OCI-LY7 (cell line): ENCODE measurements around the gene IFNGR1. TPM values are rescaled to one million over a fixed set of nuclear protein-coding genes. Genes with fewer than 3 reads are reported as not detected.

Experiments used
- BruUV-seq: library from RNA; stranded (reverse); fragments of 400-500 nt; replicated peaks from 2 replicates; lab custom pipeline; 2021; lab: Mats Ljungman, UMichigan
- CTCF ChIA-PET: fragments of 300-600 bp; sonication (Branson Sonifier 250); formaldehyde crosslinking; loops from one replicate; lab custom pipeline; 2022; ENCODE audit warnings: antibody characterized with exemption; ENCODE audit not compliant: unreplicated experiment; lab: Charles Lee
- POLR2A ChIA-PET: fragments of 300-600 bp; sonication (Branson Sonifier 250); formaldehyde crosslinking; loops from one replicate; lab custom pipeline; 2022; ENCODE audit warnings: antibody characterized with exemption; lab: Charles Lee
- DNase-seq: peaks from one replicate; pipeline ENCODE4 v3.0.0-alpha.2; 2015; ENCODE audit warnings: low spot score
- H2AFZ ChIP-seq: fragments of 200-600 bp; sonication (generic), shearing (Covaris generic); 2 replicates; pipeline ENCODE4 v1.6.1; 2014; ENCODE audit warnings: mild to moderate bottlenecking, antibody characterized with exemption, low read length, moderate library complexity
- H3K27ac ChIP-seq: fragments of 200-600 bp; sonication (generic); 2 replicates; pipeline ENCODE4 v1.5.1; 2014; ENCODE audit warnings: mixed run types, low read depth, mild to moderate bottlenecking, moderate library complexity, low read length, inconsistent platforms; ENCODE audit not compliant: poor library complexity, severe bottlenecking
- H3K36me3 ChIP-seq: fragments of 200-600 bp; sonication (generic); 2 replicates; pipeline ENCODE4 v1.6.1; 2014; ENCODE audit warnings: mild to moderate bottlenecking, antibody characterized with exemption, low read length, moderate library complexity, mixed read lengths; ENCODE audit not compliant: insufficient read depth
- H3K4me1 ChIP-seq: fragments of 200-600 bp; sonication (generic); 2 replicates; pipeline ENCODE4 v1.5.1; 2014; ENCODE audit warnings: mild to moderate bottlenecking, low read length; ENCODE audit not compliant: insufficient read depth, poor library complexity, severe bottlenecking
- H3K4me2 ChIP-seq: fragments of 200-600 bp; sonication (generic); 2 replicates; pipeline ENCODE4 v1.6.1; 2014; ENCODE audit warnings: mild to moderate bottlenecking, low read length
- H3K4me3 ChIP-seq: fragments of 200-600 bp; sonication (generic); 2 replicates; pipeline ENCODE4 v1.5.1; 2014; ENCODE audit warnings: mild to moderate bottlenecking, low read depth, low read length; ENCODE audit not compliant: poor library complexity, severe bottlenecking
- H3K79me2 ChIP-seq: fragments of 200-600 bp; sonication (generic); 2 replicates; pipeline ENCODE4 v1.6.1; 2016; ENCODE audit warnings: low read depth, mild to moderate bottlenecking, low read length, moderate library complexity, mixed read lengths; ENCODE audit not compliant: insufficient read depth
- H3K9me2 ChIP-seq: fragments of 200-600 bp; sonication (generic); 2 replicates; pipeline ENCODE4 v1.6.1; 2016; ENCODE audit warnings: mild to moderate bottlenecking, low read length, mixed read lengths; ENCODE audit not compliant: insufficient read depth
- H3K9me3 ChIP-seq: fragments of 200-600 bp; sonication (generic); 2 replicates; pipeline ENCODE4 v1.6.1; 2014; ENCODE audit warnings: mild to moderate bottlenecking, mixed run types, low read length, mixed read lengths
- H4K20me1 ChIP-seq: fragments of 200-600 bp; sonication (generic); 2 replicates; pipeline ENCODE4 v1.6.1; 2014; ENCODE audit warnings: mild to moderate bottlenecking, antibody characterized with exemption, low read length, moderate library complexity, mixed read lengths; ENCODE audit not compliant: insufficient read depth
- CTCF ChIP-seq: fragments of 200-600 bp; sonication (generic); conservative IDR thresholded peaks from 2 replicates; pipeline ENCODE4 v1.5.1; 2014; ENCODE audit warnings: mild to moderate bottlenecking, antibody characterized with exemption, low read length, moderate library complexity, mixed read lengths
- EZH2phosphoT487 ChIP-seq: fragments of 200-600 bp; sonication (generic); IDR thresholded peaks from 2 replicates; pipeline ENCODE4 v1.6.1; 2018; ENCODE audit warnings: low read depth, borderline replicate concordance, mild to moderate bottlenecking, mixed run types, antibody characterized with exemption, low read length, moderate library complexity, mixed read lengths
- intact Hi-C: fragments of 100-400 bp; cut with micrococcal nuclease; formaldehyde crosslinking; loops from one replicate; pipeline ENCODE4 v1.10.0; 2022; ENCODE audit not compliant: unreplicated experiment
- total RNA-seq, 2 experiments: library from RNA; depleted of rRNA in 1 of 2; stranded (reverse); fragments of >200 nt in 1 of 2; shearing (Covaris generic) in 1 of 2; gene quantifications; 2 replicates each; pipeline ENCODE4 v1.2.3, GENCODE V29; 2014 to 2022

IFNGR1 gene
- total RNA-seq, 2 experiments from 2014 or later, result 23.2 to 23.6 TPM

GRCh38 chr6:137223370-137224131 is 4.4 kb upstream of the IFNGR1 start:
- Histone ChIP-seq H3K9me3 (no peaks in the 10 kb centered on the region; the same call in 1 of the 2 replicates), H3K4me3 (no peak overlapping the region), H3K4me2 (peak overlapping the region; percentile 63), H3K9me2 (no peaks in the 10 kb centered on the region), H3K27ac (peak overlapping the region; percentile 71), H3K36me3 (no peaks in the 10 kb centered on the region), H3K79me2 (peaks cover 6% of the 10 kb centered on the region; the same call in 1 of the 2 replicates), H4K20me1 (no peaks in the 10 kb centered on the region), H2AFZ (peak overlapping the region; percentile 72; the same call in 1 of the 2 replicates), H3K4me1 (peaks cover 79% of the 10 kb centered on the region)
- BruUV-seq, result no TSS peak
- peak; percentile 63 for DNase-seq
- TF ChIP-seq CTCF (no peak), EZH2phosphoT487 (no peak)
- CTCF ChIA-PET, result interaction anchor here (1.3 kb wide), 1 partner anchor 129 kb away, joined by 3 read pairs; no protein-coding TSS in a partner anchor
- POLR2A ChIA-PET, result interaction anchor here (0.6 to 4.9 kb wide), 18 partner anchors 8 to 727 kb away, joined by 3 to 52 read pairs (median 4); no protein-coding TSS in a partner anchor
- intact Hi-C loops, result no loop called here

GRCh38 chr6:137222381-137222780 is 3.2 kb upstream of the IFNGR1 start:
- TF ChIP-seq EZH2phosphoT487, result no peak
- no peak for TF ChIP-seq CTCF
- H3K36me3 ChIP-seq, result 0 out of 2 replicates have a peak, but pooled peaks cover 1% of the 10 kb centered on the region
- intact Hi-C loops, result no loop called here
- ChIA-PET POLR2A (interaction anchor here (0.5 to 4.9 kb wide), 10 partner anchors 10 to 433 kb away, joined by 3 to 52 read pairs (median 4); no protein-coding TSS in a partner anchor), CTCF (interaction anchor here (1.2 to 1.8 kb wide), 2 partner anchors 9 to 117 kb away, joined by 3 to 6 read pairs; no protein-coding TSS in a partner anchor)
- peak overlapping the region; percentile 71 for H3K27ac ChIP-seq
- no peaks in the 10 kb centered on the region for H3K9me2 ChIP-seq
- peak overlapping the region; percentile 32 for H3K4me3 ChIP-seq
- H3K4me2 ChIP-seq, result peak overlapping the region; percentile 66
- no TSS peak for BruUV-seq
- no peaks in the 10 kb centered on the region; the same call in 1 of the 2 replicates for H3K9me3 ChIP-seq
- H3K4me1 ChIP-seq, result peaks cover 76% of the 10 kb centered on the region
- peaks cover 2% of the 10 kb centered on the region; the same call in 1 of the 2 replicates for H4K20me1 ChIP-seq
- H2AFZ ChIP-seq, result peak overlapping the region; percentile 94
- peaks cover 18% of the 10 kb centered on the region for H3K79me2 ChIP-seq
- DNase-seq, result peak; percentile 77
